IMR-90 (cell line): ENCODE measurements around the gene ZSCAN5B. TPM values are rescaled to one million over a fixed set of nuclear protein-coding genes. Genes with fewer than 3 reads are reported as not detected.
"Not testable (repeated sequence)": the region's sequence is repeated elsewhere in the genome, so short reads cannot be mapped to it uniquely, and the experiment has no call there.

Experiments used
- ATAC-seq: fragments of 200-7000 bp; cut with Tn5 transposase; 2 replicates; pipeline ENCODE4 v1.9.1; 2020; ENCODE audit warnings: low read depth, mild to moderate bottlenecking, moderate library complexity
- Bru-seq: library from RNA; stranded (reverse); fragments of 400-500 nt; gene quantifications from one replicate; lab custom pipeline; 2021; lab: Mats Ljungman, UMichigan
- BruChase-seq, 2 experiments: library from RNA; stranded (reverse); fragments of 400-500 nt; gene quantifications; one replicate each; lab custom pipeline; 2021; lab: Mats Ljungman, UMichigan
- BruUV-seq: library from RNA; stranded (reverse); fragments of 400-500 nt; replicated peaks from 2 replicates; lab custom pipeline; 2021; lab: Mats Ljungman, UMichigan
- CTCF ChIA-PET: fragments of 300-600 bp; formaldehyde crosslinking; extraction: SDS; loops from one replicate; lab custom pipeline; 2021; ENCODE audit warnings: antibody characterized with exemption; lab: Yijun Ruan, JAX
- POLR2A ChIA-PET: fragments of 300-600 bp; sonication (Branson Sonifier 250); formaldehyde crosslinking; loops from one replicate; lab custom pipeline; 2022; ENCODE audit warnings: antibody characterized with exemption; ENCODE audit not compliant: unreplicated experiment; lab: Charles Lee
- DNase-seq: peaks from one replicate; pipeline ENCODE4 v3.0.0; 2013
- H2AFZ ChIP-seq: replicated peaks from 2 replicates; pipeline ENCODE3; 2013; ENCODE audit warnings: low read length, mild to moderate bottlenecking; ENCODE audit not compliant: poor library complexity
- H2AK5ac ChIP-seq: 2 replicates; pipeline ENCODE4 v1.6.1; 2013; ENCODE audit warnings: low read depth, low read length, inconsistent platforms
- H2AK9ac ChIP-seq: replicated peaks from 2 replicates; pipeline ENCODE3; 2013; ENCODE audit warnings: mild to moderate bottlenecking, low read depth, low read length, moderate library complexity; ENCODE audit not compliant: poor library complexity
- H2BK120ac ChIP-seq: 2 replicates; pipeline ENCODE4 v1.6.1; 2013; ENCODE audit warnings: low read depth, low read length, inconsistent platforms
- H2BK15ac ChIP-seq: 3 replicates; pipeline ENCODE4 v1.6.1; 2013; ENCODE audit warnings: low read depth, low read length, inconsistent platforms
- H2BK20ac ChIP-seq: 2 replicates; pipeline ENCODE4 v1.6.1; 2013; ENCODE audit warnings: low read depth, mild to moderate bottlenecking, inconsistent platforms, low read length, moderate library complexity
- H2BK5ac ChIP-seq: 2 replicates; pipeline ENCODE4 v1.6.1; 2013; ENCODE audit warnings: mild to moderate bottlenecking, low read depth, low read length, inconsistent platforms; ENCODE audit not compliant: poor library complexity, severe bottlenecking
- H3K14ac ChIP-seq: replicated peaks from 2 replicates; pipeline ENCODE4 v1.6.1; 2013; ENCODE audit warnings: low read depth, low read length, inconsistent platforms
- H3K18ac ChIP-seq: 2 replicates; pipeline ENCODE4 v1.6.1; 2013; ENCODE audit warnings: low read depth, low read length, control low read depth
- H3K23ac ChIP-seq: 2 replicates; pipeline ENCODE4 v1.6.1; 2013; ENCODE audit warnings: low read depth, low read length, inconsistent platforms
- H3K27ac ChIP-seq: 2 replicates; pipeline ENCODE4 v1.5.1; 2013; ENCODE audit warnings: mild to moderate bottlenecking, control low read depth, low read length; ENCODE audit not compliant: insufficient read depth
- H3K27me3 ChIP-seq: 2 replicates; pipeline ENCODE4 v1.6.1; 2013; ENCODE audit warnings: low read length; ENCODE audit not compliant: control insufficient read depth, insufficient read depth
- H3K36me3 ChIP-seq: 2 replicates; pipeline ENCODE4 v1.6.1; 2013; ENCODE audit warnings: low read length, mixed read lengths; ENCODE audit not compliant: control insufficient read depth, insufficient read depth
- H3K4ac ChIP-seq: 2 replicates; pipeline ENCODE4 v1.6.1; 2013; ENCODE audit warnings: low read depth, low read length, inconsistent platforms
- H3K4me1 ChIP-seq: 2 replicates; pipeline ENCODE4 v1.6.1; 2013; ENCODE audit warnings: low read length, mixed read lengths; ENCODE audit not compliant: control insufficient read depth, insufficient read depth
- H3K4me2 ChIP-seq: 2 replicates; pipeline ENCODE4 v1.6.1; 2013; ENCODE audit warnings: low read depth, mild to moderate bottlenecking, control low read depth, low read length, moderate library complexity
- H3K4me3 ChIP-seq: 2 replicates; pipeline ENCODE4 v1.5.1; 2013; ENCODE audit warnings: low read depth, mild to moderate bottlenecking, control low read depth, low read length, moderate library complexity; ENCODE audit not compliant: insufficient read depth
- H3K56ac ChIP-seq: 2 replicates; pipeline ENCODE4 v1.6.1; 2013; ENCODE audit warnings: low read length, inconsistent platforms; ENCODE audit not compliant: insufficient read depth; ENCODE audit errors: extremely low read depth
- H3K79me1 ChIP-seq, 2 experiments: 2 replicates each; pipeline ENCODE4 v1.6.1; 2013; ENCODE audit warnings: low read length in 2 of 2, inconsistent platforms in 1 of 2, low read depth in 1 of 2
- H3K9ac ChIP-seq: 2 replicates; pipeline ENCODE4 v1.6.1; 2013; ENCODE audit warnings: low read depth, low read length, control low read depth
- H3K9me1 ChIP-seq: 2 replicates; pipeline ENCODE4 v1.6.1; 2013; ENCODE audit warnings: low read length, inconsistent platforms; ENCODE audit not compliant: insufficient read depth
- H3K9me3 ChIP-seq: 2 replicates; pipeline ENCODE4 v1.6.1; 2013; ENCODE audit warnings: low read length; ENCODE audit not compliant: control insufficient read depth, insufficient read depth
- H4K20me1 ChIP-seq: 2 replicates; pipeline ENCODE4 v1.6.1; 2013; ENCODE audit warnings: low read length, inconsistent platforms; ENCODE audit not compliant: insufficient read depth
- H4K5ac ChIP-seq: 2 replicates; pipeline ENCODE4 v1.6.1; 2013; ENCODE audit warnings: mild to moderate bottlenecking, low read depth, low read length, control low read depth
- H4K8ac ChIP-seq, 2 experiments: 2 replicates each; pipeline ENCODE4 v1.6.1; 2013; ENCODE audit warnings: low read depth in 2 of 2, low read length in 2 of 2, control low read depth in 1 of 2, inconsistent platforms in 1 of 2
- H4K91ac ChIP-seq: 2 replicates; pipeline ENCODE4 v1.6.1; 2013; ENCODE audit warnings: low read depth, low read length, inconsistent platforms; ENCODE audit not compliant: insufficient read depth
- WGBS, 2 experiments: methylation state at CpG; one replicate each; pipeline versions ENCODE4 v1.1.5 to v1.1.7; 2013; ENCODE audit warnings: missing lambda C conversion rate in 2 of 2; ENCODE audit not compliant: insufficient read length in 1 of 2; ENCODE audit errors: extremely low coverage in 2 of 2; 5-methylcytosine and 5-hydroxymethylcytosine counted together
- dilution Hi-C: fragments of 300-500 bp; cut with HindIII; formaldehyde crosslinking; loops from one replicate; pipeline ENCODE4 v1.14.3; 2018; ENCODE audit warnings: low sequenced_read_pairs; ENCODE audit not compliant: unreplicated experiment
- in situ Hi-C: fragments of 300-500 bp; cut with MboI; formaldehyde crosslinking; loops from 3 replicates; pipeline ENCODE4 v1.14.3; 2019; ENCODE audit warnings: low sequenced_read_pairs, inconsistent platforms, mixed read lengths
- intact Hi-C: fragments of 100-400 bp; cut with micrococcal nuclease; formaldehyde crosslinking; loops from 2 replicates; pipeline ENCODE4 v1.10.0; 2022
- long read RNA-seq: library from polyadenylated mRNA; unstranded; transcript quantifications from one replicate; pipeline ENCODE4 v2.0.0, GENCODE V29; 2021; ENCODE audit not compliant: unreplicated experiment
- polyA plus RNA-seq, 3 experiments: library from polyadenylated mRNA; depleted of rRNA; stranded (reverse); fragments of >200 nt; gene quantifications; 2 replicates each; pipeline ENCODE4 v1.2.3, GENCODE V29; 2012; ENCODE audit warnings: low replicate concordance in 1 of 3
- total RNA-seq: library from RNA; depleted of rRNA; stranded (reverse); fragments of >200 nt; gene quantifications from 2 replicates; pipeline ENCODE4 v1.2.3, GENCODE V29; 2012; rRNA removed

Gene ZSCAN5B
- total RNA-seq (not detected in 2 replicates), polyA plus RNA-seq (2012; rRNA removed) (not detected in 2 replicates), Bru-seq, nascent RNA (not detected), BruChase-seq, experiment 1, labeled RNA remaining after a 6-hour chase (percentile 12 among the genes with signal in this experiment), BruChase-seq, experiment 2, labeled RNA remaining after a 2-hour chase (not detected)
- not detected in 2 replicates for polyA plus RNA-seq (2012; cell fraction: cytosol; rRNA removed)
- not detected in 2 replicates for polyA plus RNA-seq (2012; cell fraction: nucleus; rRNA removed; ENCODE audit: low replicate concordance)
- long read RNA-seq = 0 reads

GRCh38 chr19:56197646-56198045 lies at the start of gene ZSCAN5B:
Gene ZSCAN5B (minus strand): TSS chr19:56197783. CDS start chr19:56193052, 4,731 bp downstream.
- H3K18ac ChIP-seq, H3K27me3 ChIP-seq, H2BK15ac ChIP-seq, intact Hi-C loops, H3K14ac ChIP-seq, DNase-seq, H3K9me3 ChIP-seq, H3K9ac ChIP-seq, H3K4me1 ChIP-seq, dilution Hi-C loops, H3K36me3 ChIP-seq, H3K4me2 ChIP-seq, H4K20me1 ChIP-seq, H4K91ac ChIP-seq, CTCF ChIA-PET, BruUV-seq, H2BK20ac ChIP-seq, in situ Hi-C loops, H2AK9ac ChIP-seq, H2BK120ac ChIP-seq, H3K4me3 ChIP-seq, H3K56ac ChIP-seq, H3K9me1 ChIP-seq, H3K27ac ChIP-seq, H2BK5ac ChIP-seq, H2AK5ac ChIP-seq, ATAC-seq, H3K4ac ChIP-seq, H4K5ac ChIP-seq, H4K8ac ChIP-seq, POLR2A ChIA-PET, H3K79me1 ChIP-seq, H3K23ac ChIP-seq, H2AFZ ChIP-seq: not testable (repeated sequence)
- no CpG with 5 or more reads among the region's 23 CpGs for WGBS, 2 experiments

GRCh38 chr19:56245764-56246163 lies 48.2 kb upstream of the ZSCAN5B start:
- dilution Hi-C loops, POLR2A ChIA-PET, H2BK5ac ChIP-seq, H3K4me3 ChIP-seq, H3K4me2 ChIP-seq, H3K56ac ChIP-seq, H4K20me1 ChIP-seq, H4K8ac ChIP-seq, H4K91ac ChIP-seq, H2BK15ac ChIP-seq, DNase-seq, H2BK120ac ChIP-seq, in situ Hi-C loops, BruUV-seq, H3K18ac ChIP-seq, H3K9ac ChIP-seq, H3K36me3 ChIP-seq, ATAC-seq, H2BK20ac ChIP-seq, H3K79me1 ChIP-seq, intact Hi-C loops, H3K23ac ChIP-seq, H3K9me1 ChIP-seq, H3K9me3 ChIP-seq, H4K5ac ChIP-seq, CTCF ChIA-PET, H3K27ac ChIP-seq, H3K27me3 ChIP-seq, H2AK9ac ChIP-seq, H2AK5ac ChIP-seq, H3K4me1 ChIP-seq, H3K4ac ChIP-seq, H3K14ac ChIP-seq, H2AFZ ChIP-seq: not testable (repeated sequence)
- WGBS, 2 experiments = no CpG with 5 or more reads among the region's 4 CpGs
